SK-N-MC (cell line): Measurements from ENCODE around the gene CYP27B1.
"Not testable (repeated sequence)": the region's sequence is repeated elsewhere in the genome, so short reads cannot be mapped to it uniquely, and the experiment has no call there.

ENCODE experiments used
- DNase-seq: peaks from one replicate; pipeline ENCODE4 v3.0.0-alpha.2; 2011; ENCODE audit warnings: low read depth, low spot score
- H3K27ac ChIP-seq: fragments of 200-600 bp; sonication (generic); 2 replicates; pipeline ENCODE4 v1.5.1; 2016; ENCODE audit warnings: mixed run types
- H3K36me3 ChIP-seq: fragments of 200-600 bp; sonication (generic); 2 replicates; pipeline ENCODE4 v1.6.1; 2017; ENCODE audit warnings: antibody characterized with exemption, low read length, mixed read lengths; ENCODE audit not compliant: insufficient read depth
- H3K4me3 ChIP-seq: fragments of 200-600 bp; sonication (generic); 2 replicates; pipeline ENCODE4 v1.5.1; 2016
- H3K9ac ChIP-seq: fragments of 200-600 bp; sonication (generic); 2 replicates; pipeline ENCODE4 v1.8.0; 2017; ENCODE audit warnings: mixed run types, mixed read lengths; ENCODE audit not compliant: insufficient read length
- H3K9me3 ChIP-seq: fragments of 200-600 bp; sonication (generic); 2 replicates; pipeline ENCODE4 v1.6.1; 2017; ENCODE audit warnings: low read depth, mild to moderate bottlenecking, antibody characterized with exemption, low read length, moderate library complexity, mixed read lengths
- EZH2 ChIP-seq: fragments of 200-600 bp; sonication (generic); IDR thresholded peaks from one replicate; pipeline ENCODE4 v1.6.1; 2017; ENCODE audit warnings: antibody characterized with exemption
- FOXP2 ChIP-seq: optimal IDR thresholded peaks from 2 replicates; pipeline ENCODE3; 2011; ENCODE audit warnings: mild to moderate bottlenecking, moderate library complexity; ENCODE audit not compliant: insufficient read depth; ENCODE audit errors: extremely low read length, control extremely low read depth
- POLR2AphosphoS5 ChIP-seq: IDR thresholded peaks from 2 replicates; pipeline ENCODE4 v1.6.1; 2012; ENCODE audit warnings: mild to moderate bottlenecking, low read depth, low read length, borderline replicate concordance

CYP27B1 gene

GRCh38 chr12:57777911-57778310, 11.0 kb upstream of the CYP27B1 start:
- no peak for DNase-seq
- no peak for TF ChIP-seq POLR2AphosphoS5
- TF ChIP-seq FOXP2 = no peak
- H3K27ac ChIP-seq = no peak overlapping the region
- H3K9ac ChIP-seq = no peak overlapping the region
- H3K4me3 ChIP-seq = no peak overlapping the region
- H3K36me3 ChIP-seq = no peaks in the 10 kb centered on the region
- no peaks in the 10 kb centered on the region for H3K9me3 ChIP-seq

DNA sequence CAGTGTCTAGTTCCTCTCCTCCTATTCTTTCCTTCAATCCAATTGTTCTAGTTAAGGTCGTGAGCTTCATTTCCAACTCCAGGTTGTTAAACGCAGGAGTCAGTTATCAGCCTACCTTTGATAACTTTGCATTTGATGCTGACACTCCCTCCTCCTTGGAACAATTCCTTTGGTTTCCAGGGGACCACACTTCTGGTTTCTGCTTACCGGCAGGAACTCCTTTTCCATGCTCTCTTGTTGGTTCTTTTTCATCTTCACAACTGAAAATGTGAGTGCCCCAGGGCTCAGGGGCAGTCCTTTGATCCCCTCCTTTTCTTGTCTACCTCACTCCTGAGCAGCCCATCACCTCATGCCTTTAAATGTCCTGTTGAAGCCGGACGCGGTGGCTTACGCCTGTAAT, 10.5 kb upstream of the CYP27B1 start:
- no peak for DNase-seq
- TF ChIP-seq EZH2 (no peak), FOXP2 (no peak), POLR2AphosphoS5 (no peak)
- Histone ChIP-seq H3K36me3 (no peaks in the 10 kb centered on the region), H3K9ac (no peak overlapping the region), H3K9me3 (no peaks in the 10 kb centered on the region), H3K27ac (no peak overlapping the region), H3K4me3 (no peak overlapping the region)

DNA sequence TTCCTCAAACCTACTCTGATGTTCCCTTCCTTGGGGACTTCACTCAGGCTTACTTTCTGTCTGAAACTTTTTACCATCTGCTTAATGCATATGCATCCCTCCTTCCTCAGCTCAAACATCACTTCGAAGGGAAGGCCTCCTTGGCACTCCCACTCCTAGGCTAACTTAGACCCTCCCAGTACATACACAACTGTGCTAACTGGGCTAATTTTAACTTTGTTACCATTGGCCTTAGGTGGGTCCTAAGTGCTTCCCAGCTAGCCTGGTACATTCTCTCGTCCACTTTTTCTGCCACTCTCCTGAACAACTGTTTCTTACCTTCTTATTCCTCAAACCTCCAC, 9.3 kb upstream of the CYP27B1 start:
- Histone ChIP-seq H3K27ac (no peak overlapping the region), H3K4me3 (no peak overlapping the region), H3K36me3 (no peaks in the 10 kb centered on the region), H3K9me3 (no peaks in the 10 kb centered on the region), H3K9ac (no peak overlapping the region)
- TF ChIP-seq FOXP2 (no peak), POLR2AphosphoS5 (no peak), EZH2 (no peak)
- DNase-seq = no peak

DNA sequence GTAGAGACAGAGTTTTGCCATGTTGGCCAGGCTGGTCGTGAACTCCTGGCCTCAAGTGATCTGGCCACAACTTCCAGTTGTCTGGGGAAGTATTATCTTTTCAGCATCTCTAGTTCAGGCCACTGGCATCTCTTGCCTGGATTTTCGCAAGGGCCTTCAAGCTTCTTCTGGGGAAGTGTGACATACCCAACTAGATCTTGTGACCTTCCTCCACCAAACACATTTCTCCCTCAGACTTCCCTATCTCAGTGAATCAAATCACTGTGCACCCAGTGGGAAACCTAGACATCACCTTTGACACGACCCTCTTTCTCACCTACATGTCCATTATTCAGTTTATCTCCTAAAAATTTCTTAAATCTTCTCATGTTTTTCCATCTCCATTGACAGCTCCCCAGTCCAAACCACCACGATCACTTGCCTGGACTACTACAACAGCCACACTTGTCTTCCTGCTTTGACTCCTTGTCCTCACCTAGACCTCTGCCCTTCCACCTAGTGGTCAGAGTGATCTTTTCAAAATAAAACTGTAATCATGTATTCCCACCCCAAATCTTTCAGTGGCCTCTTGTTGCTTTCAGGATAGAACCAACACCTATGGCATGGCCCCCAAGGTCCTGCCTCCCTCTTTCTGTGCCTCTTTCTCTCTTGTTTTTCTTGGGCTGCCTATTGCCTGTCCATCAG, 8.8 kb upstream of the CYP27B1 start:
- DNase-seq = no peak

GRCh38 chr12:57775044-57775443, 8.2 kb upstream of the CYP27B1 start:
- H3K27ac ChIP-seq = no peak overlapping the region
- DNase-seq = no peak
- H3K4me3 ChIP-seq = no peak overlapping the region
- H3K9me3 ChIP-seq = no peaks in the 10 kb centered on the region
- peaks cover 9% of the 10 kb centered on the region for H3K36me3 ChIP-seq
- TF ChIP-seq FOXP2 (no peak), POLR2AphosphoS5 (no peak), EZH2 (no peak)
- no peak overlapping the region for H3K9ac ChIP-seq

More for the DNA sequence above, 8.8 kb upstream of the CYP27B1 start:
- peaks cover 3% of the 10 kb centered on the region for H3K36me3 ChIP-seq
- no peak overlapping the region for H3K9ac ChIP-seq
- no peak overlapping the region for H3K27ac ChIP-seq
- no peak overlapping the region for H3K4me3 ChIP-seq
- no peaks in the 10 kb centered on the region for H3K9me3 ChIP-seq
- TF ChIP-seq EZH2 (no peak), FOXP2 (no peak), POLR2AphosphoS5 (no peak)

- not testable (repeated sequence) for DNase-seq, H3K9ac ChIP-seq, H3K4me3 ChIP-seq, H3K9me3 ChIP-seq, H3K27ac ChIP-seq
- peaks cover 13% of the 10 kb centered on the region for H3K36me3 ChIP-seq
Observed at GRCh38 chr12:57774634-57775033, 7.8 kb upstream of the CYP27B1 start.

GRCh38 chr12:57772429-57773322, 5.8 kb upstream of the CYP27B1 start, which contains the start of gene EEF1AKMT3:
EEF1AKMT3 (plus strand) TSS chr12:57772614; CDS start chr12:57772725, 111 bp downstream.
- Histone ChIP-seq H3K9ac (peak within 1 kb of the TSS; percentile 98), H3K9me3 (no peaks in the 10 kb centered on the region), H3K4me3 (peak within 1 kb of the TSS; percentile 98), H3K36me3 (peaks cover 24% of the 10 kb centered on the region), H3K27ac (peak within 1 kb of the TSS; percentile 96)
- TF ChIP-seq POLR2AphosphoS5 (no peak), EZH2 (no peak), FOXP2 (no peak)
- DNase-seq = no peak

DNA sequence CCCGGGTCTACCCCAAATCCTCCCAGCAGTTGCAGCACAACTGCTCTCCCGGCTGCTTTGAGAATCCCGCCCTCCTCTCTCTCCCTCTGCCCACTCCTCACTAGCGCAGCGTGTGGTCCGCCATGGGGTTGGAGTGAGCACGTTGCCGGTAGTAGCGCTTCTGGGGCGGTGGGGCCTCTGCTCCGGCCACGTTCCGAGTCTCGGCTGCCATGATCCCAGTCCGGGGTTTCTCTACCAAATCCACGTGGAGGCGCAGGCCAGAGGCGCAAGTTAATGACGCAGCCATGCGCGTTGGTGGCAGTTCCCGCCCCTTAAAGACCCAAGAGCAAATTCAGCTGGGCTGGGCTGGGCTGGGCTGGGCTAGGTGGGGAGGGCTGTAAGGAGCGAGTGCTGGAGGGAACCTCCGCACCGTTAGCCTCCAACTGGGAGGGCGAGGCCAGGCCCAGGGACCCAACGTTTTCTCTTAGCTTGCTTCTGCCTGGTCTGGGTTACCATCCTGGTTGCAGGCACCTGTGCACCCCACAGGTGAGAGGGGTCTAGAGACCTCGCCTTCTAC, 5.1 kb upstream of the CYP27B1 start, which contains the start of gene METTL1:
TSS of gene METTL1 (minus strand) at position 233 of the 556 bp plus-strand sequence. CDS start at position 211, 22 bp downstream.
- H3K27ac ChIP-seq = peak within 1 kb of the TSS; percentile 96
- DNase-seq = peak; percentile 96
- H3K4me3 ChIP-seq = peak within 1 kb of the TSS; percentile 98
- H3K36me3 ChIP-seq = peaks cover 24% of the 10 kb centered on the region
- no peak for TF ChIP-seq FOXP2
- TF ChIP-seq POLR2AphosphoS5 = peak; percentile 97
- no peaks in the 10 kb centered on the region for H3K9me3 ChIP-seq
- peak within 1 kb of the TSS; percentile 98 for H3K9ac ChIP-seq

DNA sequence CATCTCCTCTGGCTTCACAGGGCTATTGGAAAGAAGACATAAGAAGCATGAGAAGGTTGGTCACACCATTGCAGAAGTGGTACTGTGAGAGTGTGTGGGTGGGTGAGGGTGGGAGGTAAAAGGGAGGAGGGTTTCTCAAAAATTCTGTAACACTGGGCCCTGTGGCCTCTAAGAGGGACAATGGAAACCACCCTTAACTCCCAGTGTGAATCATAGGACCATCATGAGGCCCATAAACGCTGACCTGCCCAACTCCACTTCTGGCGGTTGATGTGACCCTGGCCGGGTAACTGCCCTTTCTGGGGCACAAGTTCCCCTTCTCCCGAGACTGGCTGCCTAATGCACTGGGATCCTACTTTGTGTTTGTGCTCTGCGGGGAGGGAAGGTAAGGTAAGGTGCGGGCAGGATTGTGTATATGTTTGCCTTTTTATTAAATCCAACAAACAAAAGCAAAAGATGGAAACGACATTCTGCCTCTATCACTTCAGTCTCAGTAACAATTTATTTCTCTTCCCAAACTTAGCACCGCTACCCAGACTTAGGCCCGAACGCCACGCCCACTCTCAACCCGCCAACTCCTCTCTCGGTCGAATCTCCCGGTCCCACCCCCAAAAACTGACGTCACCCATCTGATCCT, 4.5 kb upstream of the CYP27B1 start:
- Histone ChIP-seq H3K9ac (peak overlapping the region; percentile 98), H3K36me3 (peaks cover 24% of the 10 kb centered on the region), H3K9me3 (no peaks in the 10 kb centered on the region), H3K4me3 (peak overlapping the region; percentile 98), H3K27ac (peak overlapping the region; percentile 96)
- peak; percentile 89 for DNase-seq
- no peak for TF ChIP-seq FOXP2
- TF ChIP-seq POLR2AphosphoS5 = no peak
- no peak for TF ChIP-seq EZH2
